Activated naive CD8-positive, alpha-beta T cell (primary cell): ENCODE measurements around the gene CXCL12.

Experiments used
- H3K27ac Mint-ChIP-seq: one replicate; pipeline ENCODE4 v1.8.0; 2021; ENCODE audit warnings: mixed read lengths
- H3K27me3 Mint-ChIP-seq: one replicate; pipeline ENCODE4 v1.8.0; 2021; ENCODE audit warnings: mixed read lengths
- H3K36me3 Mint-ChIP-seq: one replicate; pipeline ENCODE4 v1.8.0; 2021; ENCODE audit warnings: mixed read lengths
- H3K4me1 Mint-ChIP-seq: one replicate; pipeline ENCODE4 v1.8.0; 2021; ENCODE audit warnings: low read depth, mixed read lengths
- H3K4me3 Mint-ChIP-seq: one replicate; pipeline ENCODE4 v1.8.0; 2021; ENCODE audit warnings: mild to moderate bottlenecking, mixed read lengths
- H3K9me3 Mint-ChIP-seq: one replicate; pipeline ENCODE4 v1.8.0; 2021; ENCODE audit warnings: low read depth, mixed read lengths

CXCL12 gene

DNA sequence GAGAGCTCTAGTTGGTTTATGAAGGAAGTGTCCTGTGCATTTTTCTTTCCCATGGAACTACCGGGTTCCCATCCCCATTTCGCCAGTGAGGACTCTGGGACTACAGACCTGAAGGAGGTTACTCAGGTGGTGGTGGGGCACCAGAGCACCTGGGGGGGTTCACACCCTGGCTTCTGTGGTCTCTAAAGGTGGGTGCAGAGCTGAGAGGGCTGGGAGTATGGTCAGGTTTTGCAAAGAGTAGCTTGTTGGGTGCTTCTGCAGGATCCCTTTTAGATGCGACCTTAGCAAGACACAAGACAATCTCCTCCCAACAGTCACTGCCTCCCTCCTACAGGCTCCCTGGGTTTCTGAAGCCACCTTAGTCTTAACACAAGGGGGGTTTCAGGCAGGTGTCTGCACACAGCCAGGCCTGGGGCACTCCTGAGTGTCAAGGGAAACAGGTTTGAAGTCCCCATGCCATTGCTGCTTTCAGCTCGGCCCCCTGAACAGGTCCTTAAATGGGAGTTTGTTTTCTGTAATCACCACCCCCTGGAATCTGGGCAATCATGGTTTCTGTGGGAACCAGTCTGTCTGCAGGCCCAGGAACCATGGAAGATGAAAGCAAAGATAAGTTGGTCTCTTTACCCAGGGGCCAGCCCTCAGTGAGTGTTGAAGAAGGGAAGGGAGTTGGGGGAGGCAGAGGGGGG is 9.9 kb upstream of the CXCL12 start:
- H3K27ac Mint-ChIP-seq: no peak overlapping the region
- H3K27me3 Mint-ChIP-seq: peaks cover 18% of the 10 kb centered on the region
- no peaks in the 10 kb centered on the region for H3K36me3 Mint-ChIP-seq
- H3K4me1 Mint-ChIP-seq: no peaks in the 10 kb centered on the region
- no peak overlapping the region for H3K4me3 Mint-ChIP-seq
- H3K9me3 Mint-ChIP-seq: no peaks in the 10 kb centered on the region

- Mint-ChIP-seq H3K36me3 (no peaks in the 10 kb centered on the region), H3K4me1 (no peaks in the 10 kb centered on the region), H3K9me3 (no peaks in the 10 kb centered on the region)
Measured at GRCh38 chr10:44393834-44394547, 9.1 kb upstream of the CXCL12 start.

DNA sequence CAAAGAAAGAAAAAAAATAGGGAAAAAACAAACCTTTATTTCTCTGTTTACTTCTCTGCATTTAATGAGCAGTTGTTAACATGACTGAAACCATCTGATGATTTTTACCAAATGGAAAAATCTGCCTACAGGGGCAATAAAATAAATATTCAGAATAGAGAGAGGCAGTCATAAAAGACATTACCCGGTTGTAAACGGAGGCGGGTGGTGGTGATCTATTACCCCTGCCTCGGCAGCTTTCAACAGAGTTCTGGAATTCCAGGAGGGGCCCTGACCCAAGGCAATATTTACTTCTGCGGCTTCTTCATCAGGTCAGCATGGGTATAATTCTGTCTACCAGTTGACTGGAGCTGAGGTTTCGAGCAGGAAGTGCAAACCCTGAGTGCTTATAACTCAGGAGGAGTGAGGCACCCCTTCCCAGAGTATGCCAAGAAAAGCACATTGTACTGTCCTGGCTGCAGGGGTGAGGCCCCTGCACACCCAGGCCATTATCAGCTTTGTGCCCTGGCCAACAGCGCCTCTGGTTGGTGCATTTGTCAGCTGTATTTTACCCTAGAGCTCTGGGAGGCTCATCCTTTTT is 8.2 kb upstream of the CXCL12 start:
- Mint-ChIP-seq H3K27ac (no peak overlapping the region), H3K4me1 (no peaks in the 10 kb centered on the region), H3K27me3 (peaks cover 18% of the 10 kb centered on the region), H3K4me3 (no peak overlapping the region), H3K9me3 (no peaks in the 10 kb centered on the region), H3K36me3 (no peaks in the 10 kb centered on the region)

More at GRCh38 chr10:44393834-44394547, 9.1 kb upstream of the CXCL12 start:
- peaks cover 18% of the 10 kb centered on the region for H3K27me3 Mint-ChIP-seq
- H3K4me3 Mint-ChIP-seq: no peak overlapping the region
- H3K27ac Mint-ChIP-seq: no peak overlapping the region

DNA sequence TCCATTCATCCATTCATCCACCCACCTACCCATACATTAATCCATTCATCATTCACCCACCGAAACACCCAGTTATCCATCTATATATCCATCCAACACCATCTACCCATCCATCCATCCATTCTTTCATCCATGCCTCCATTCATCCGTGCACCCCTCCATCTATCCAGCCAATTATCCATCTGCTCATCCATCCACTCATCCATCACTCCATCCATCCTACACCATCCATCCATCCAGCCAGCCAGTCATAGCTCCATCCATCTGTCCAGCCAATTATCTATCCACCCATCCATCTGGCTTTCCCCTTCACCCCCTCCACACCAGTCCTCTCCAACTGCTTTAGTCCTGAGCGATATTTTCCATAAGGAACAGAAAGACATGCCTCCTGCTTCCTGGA is 7.5 kb upstream of the CXCL12 start:
- H3K9me3 Mint-ChIP-seq: no peaks in the 10 kb centered on the region
- no peak overlapping the region for H3K4me3 Mint-ChIP-seq
- H3K4me1 Mint-ChIP-seq: no peaks in the 10 kb centered on the region
- H3K27ac Mint-ChIP-seq: no peak overlapping the region
- H3K27me3 Mint-ChIP-seq: peaks cover 18% of the 10 kb centered on the region
- H3K36me3 Mint-ChIP-seq: no peaks in the 10 kb centered on the region

DNA sequence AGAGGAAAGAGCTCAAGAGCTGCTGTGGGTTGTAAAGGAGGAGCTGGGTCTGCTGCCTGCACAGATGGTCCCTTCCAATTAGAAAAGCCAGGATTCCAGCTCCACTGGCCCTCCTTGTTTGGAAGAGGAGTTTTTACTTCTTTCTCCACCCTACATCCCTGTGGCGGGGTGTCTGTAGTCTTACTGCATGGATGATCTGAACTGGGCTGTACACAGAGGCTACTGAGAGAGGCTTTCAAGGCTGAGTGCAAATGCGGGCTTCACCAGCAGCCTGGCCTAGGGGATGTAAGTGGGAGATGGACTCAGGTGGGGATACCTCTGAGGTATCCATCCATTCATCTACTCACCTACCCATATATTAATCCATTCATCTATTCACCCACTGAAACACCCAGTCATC is 7.1 kb upstream of the CXCL12 start:
- no peak overlapping the region for H3K4me3 Mint-ChIP-seq
- no peaks in the 10 kb centered on the region for H3K36me3 Mint-ChIP-seq
- no peak overlapping the region for H3K27ac Mint-ChIP-seq
- H3K9me3 Mint-ChIP-seq: no peaks in the 10 kb centered on the region
- H3K4me1 Mint-ChIP-seq: peaks cover 1% of the 10 kb centered on the region
- peaks cover 20% of the 10 kb centered on the region for H3K27me3 Mint-ChIP-seq

DNA sequence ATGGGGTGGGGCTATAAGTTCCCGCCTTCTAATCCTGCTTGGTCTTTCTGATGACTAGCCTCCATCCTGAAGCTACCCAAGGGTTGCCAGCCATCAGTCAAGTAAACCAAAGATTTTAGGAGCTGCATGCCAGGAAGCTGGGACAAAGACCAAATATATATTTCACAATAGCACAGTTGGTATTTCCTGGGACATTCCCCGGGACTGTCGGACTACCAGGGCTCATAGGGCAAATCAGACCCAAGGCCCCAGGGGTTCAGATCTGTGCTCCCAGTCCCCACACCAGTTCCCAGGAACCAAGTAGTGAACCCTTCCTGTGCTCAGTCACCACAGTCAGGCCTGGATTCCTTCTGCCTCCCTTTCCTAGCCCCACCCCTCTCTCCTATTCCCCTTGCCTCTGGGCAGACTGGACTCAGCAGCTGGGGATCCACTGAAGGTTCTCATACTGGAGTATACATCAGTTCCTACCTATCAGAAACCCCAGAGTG is 5.7 kb upstream of the CXCL12 start:
- Mint-ChIP-seq H3K27ac (no peak overlapping the region), H3K36me3 (no peaks in the 10 kb centered on the region), H3K9me3 (no peaks in the 10 kb centered on the region), H3K27me3 (peaks cover 20% of the 10 kb centered on the region), H3K4me3 (no peak overlapping the region), H3K4me1 (peaks cover 6% of the 10 kb centered on the region)

GRCh38 chr10:44389556-44389955 is 4.7 kb upstream of the CXCL12 start:
- H3K27me3 Mint-ChIP-seq: peaks cover 18% of the 10 kb centered on the region
- H3K27ac Mint-ChIP-seq: no peak overlapping the region
- peaks cover 6% of the 10 kb centered on the region for H3K4me1 Mint-ChIP-seq
- no peak overlapping the region for H3K4me3 Mint-ChIP-seq
- H3K9me3 Mint-ChIP-seq: no peaks in the 10 kb centered on the region
- no peaks in the 10 kb centered on the region for H3K36me3 Mint-ChIP-seq

DNA sequence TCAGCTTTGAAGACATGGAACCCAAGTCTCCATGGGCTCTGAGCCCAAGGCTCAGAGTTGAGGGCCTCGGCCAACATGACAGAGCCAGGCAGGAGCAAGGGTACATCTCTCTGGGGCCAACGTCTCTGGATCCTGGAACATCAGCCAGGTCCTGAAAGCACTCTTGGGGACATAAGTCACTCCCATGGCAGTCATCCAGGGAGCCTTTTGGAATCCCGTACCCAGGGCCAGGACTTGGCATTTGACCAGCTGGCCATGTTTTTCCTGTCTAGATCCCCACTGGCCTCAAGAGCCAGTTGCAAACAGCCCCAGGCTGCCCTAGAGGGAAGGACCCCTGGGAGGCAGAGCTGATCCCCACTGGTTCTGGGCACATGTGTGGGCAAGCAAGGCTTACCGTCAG is 4.3 kb upstream of the CXCL12 start:
- Mint-ChIP-seq H3K4me1 (peaks cover 6% of the 10 kb centered on the region), H3K36me3 (no peaks in the 10 kb centered on the region), H3K9me3 (no peaks in the 10 kb centered on the region), H3K27me3 (peaks cover 18% of the 10 kb centered on the region), H3K4me3 (no peak overlapping the region), H3K27ac (no peak overlapping the region)

DNA sequence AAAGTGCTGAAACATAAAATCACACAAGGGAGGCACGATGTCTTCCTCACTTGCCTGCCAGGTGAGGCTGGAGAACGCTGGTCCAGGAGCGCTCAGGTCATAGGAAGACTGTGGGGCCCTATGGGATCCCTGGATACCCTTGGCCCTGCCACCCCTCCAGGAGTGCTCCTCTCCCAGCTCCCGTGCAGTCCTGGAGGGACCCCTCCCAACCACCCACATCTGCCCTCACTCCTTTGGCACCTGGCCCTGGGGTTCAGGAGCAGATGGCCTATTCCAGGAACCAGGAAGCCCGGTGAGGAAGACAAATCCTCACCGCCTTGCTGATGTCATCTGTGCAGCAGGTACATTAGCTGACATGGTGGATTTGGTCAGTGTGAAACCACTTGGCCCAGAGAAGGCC is 3.7 kb upstream of the CXCL12 start:
- H3K4me1 Mint-ChIP-seq: peaks cover 6% of the 10 kb centered on the region
- H3K27me3 Mint-ChIP-seq: peaks cover 16% of the 10 kb centered on the region
- no peak overlapping the region for H3K27ac Mint-ChIP-seq
- no peaks in the 10 kb centered on the region for H3K36me3 Mint-ChIP-seq
- H3K4me3 Mint-ChIP-seq: no peak overlapping the region
- H3K9me3 Mint-ChIP-seq: no peaks in the 10 kb centered on the region

- no peaks in the 10 kb centered on the region for H3K36me3 Mint-ChIP-seq
- H3K27ac Mint-ChIP-seq: no peak overlapping the region
- peaks cover 6% of the 10 kb centered on the region for H3K4me1 Mint-ChIP-seq
- H3K9me3 Mint-ChIP-seq: no peaks in the 10 kb centered on the region
- peaks cover 19% of the 10 kb centered on the region for H3K27me3 Mint-ChIP-seq
- H3K4me3 Mint-ChIP-seq: no peak overlapping the region
Measured at GRCh38 chr10:44387853-44388251, 3.0 kb upstream of the CXCL12 start.

- Mint-ChIP-seq H3K9me3 (no peaks in the 10 kb centered on the region), H3K36me3 (no peaks in the 10 kb centered on the region), H3K4me3 (peak overlapping the region; percentile 46), H3K27me3 (peaks cover 13% of the 10 kb centered on the region), H3K4me1 (peaks cover 6% of the 10 kb centered on the region), H3K27ac (no peak overlapping the region)
Measured at GRCh38 chr10:44386546-44387052, 1.7 kb upstream of the CXCL12 start.

DNA sequence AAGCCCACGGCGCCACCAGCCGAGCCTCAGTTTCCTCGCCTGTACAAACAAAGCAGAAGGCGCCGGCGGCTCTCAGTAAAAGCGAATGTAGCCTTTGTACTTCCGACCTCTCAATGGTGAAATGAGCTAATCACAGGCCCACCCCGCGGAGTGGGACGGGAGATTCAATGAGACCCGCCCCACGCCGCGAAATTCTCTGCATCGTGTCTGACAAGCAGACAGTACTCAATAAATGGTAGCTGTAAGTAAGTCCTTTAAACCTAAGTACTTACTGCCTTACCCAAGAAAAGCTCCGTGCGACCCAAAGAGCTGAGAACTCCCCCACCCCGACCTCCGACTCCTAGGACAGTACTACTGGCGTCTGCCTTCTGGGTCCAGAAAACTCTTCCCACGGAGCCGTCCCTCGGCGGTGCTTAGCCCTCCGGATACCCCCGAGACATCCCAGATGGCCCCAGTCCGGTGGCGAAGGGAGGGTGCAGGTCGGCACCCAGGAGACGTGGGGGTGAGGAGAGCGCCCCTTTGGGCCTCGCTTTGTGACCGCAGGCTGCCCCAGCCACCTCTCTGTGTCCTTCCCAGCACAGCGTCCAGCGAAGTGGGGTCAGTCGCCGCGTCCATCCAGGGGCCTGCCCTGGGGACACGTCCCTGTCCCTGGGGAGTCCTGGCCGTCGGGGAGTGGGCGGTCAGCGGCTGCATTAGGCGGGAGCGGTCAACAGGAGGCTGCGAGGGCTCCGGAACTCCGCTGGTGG is 972 bp upstream of the CXCL12 start:
- peaks cover 11% of the 10 kb centered on the region for H3K27me3 Mint-ChIP-seq
- peaks cover 6% of the 10 kb centered on the region for H3K4me1 Mint-ChIP-seq
- no peaks in the 10 kb centered on the region for H3K36me3 Mint-ChIP-seq
- H3K4me3 Mint-ChIP-seq: peak overlapping the region; percentile 68
- no peak overlapping the region for H3K27ac Mint-ChIP-seq
- no peaks in the 10 kb centered on the region for H3K9me3 Mint-ChIP-seq

- Mint-ChIP-seq H3K27me3 (peaks cover 11% of the 10 kb centered on the region), H3K4me1 (peaks cover 6% of the 10 kb centered on the region), H3K9me3 (no peaks in the 10 kb centered on the region), H3K27ac (no peak overlapping the region), H3K4me3 (no peak overlapping the region), H3K36me3 (no peaks in the 10 kb centered on the region)
Measured at GRCh38 chr10:44384601-44385025, 284 bp downstream of the CXCL12 start.

DNA sequence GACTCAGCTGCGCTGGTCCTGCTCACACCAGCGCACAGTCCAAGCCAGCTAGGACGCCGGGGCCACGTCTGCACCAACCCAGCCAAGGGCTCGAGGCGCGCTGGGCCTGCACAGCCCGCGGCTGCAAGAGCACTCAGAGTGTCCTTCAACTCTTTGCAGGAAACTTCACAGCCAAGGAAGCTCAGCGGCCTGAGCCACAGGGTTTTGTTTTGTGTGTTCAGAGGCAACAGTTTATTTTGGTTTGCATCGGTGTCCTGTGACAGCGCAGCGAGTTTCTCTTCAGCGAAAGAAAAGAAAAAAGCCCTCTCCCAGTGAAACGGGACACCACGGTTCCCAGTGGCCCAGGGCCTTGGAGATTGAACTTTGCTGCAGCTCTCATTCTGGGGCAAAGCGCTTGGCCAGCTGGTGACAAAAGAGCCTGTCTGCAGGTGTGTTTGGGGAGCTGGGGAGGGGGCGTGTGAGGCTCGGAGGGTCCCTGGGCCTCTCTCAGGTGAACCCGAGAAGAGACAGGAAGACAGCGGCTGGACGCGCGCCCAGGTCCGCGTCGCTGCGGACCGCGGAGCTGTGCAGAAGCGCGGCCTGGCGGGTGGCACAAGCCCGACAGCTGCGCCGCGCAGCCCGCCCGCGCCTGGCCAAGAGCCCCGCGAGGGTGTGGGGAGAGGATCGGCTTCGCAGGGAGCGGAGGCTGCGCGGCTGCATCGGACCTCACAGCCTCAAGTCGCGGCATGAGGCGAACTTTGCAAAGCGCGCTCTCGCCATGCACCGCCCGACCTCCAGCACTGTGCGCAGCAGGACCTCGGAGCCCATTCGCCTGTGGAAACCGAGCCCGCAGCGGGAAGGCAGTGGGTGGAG is 922 bp downstream of the CXCL12 start:
- peak overlapping the region; percentile 32 for H3K4me3 Mint-ChIP-seq
- peaks cover 6% of the 10 kb centered on the region for H3K4me1 Mint-ChIP-seq

More for the DNA sequence above, 922 bp downstream of the CXCL12 start:
- no peaks in the 10 kb centered on the region for H3K9me3 Mint-ChIP-seq
- H3K36me3 Mint-ChIP-seq: no peaks in the 10 kb centered on the region
- H3K27ac Mint-ChIP-seq: no peak overlapping the region
- peaks cover 11% of the 10 kb centered on the region for H3K27me3 Mint-ChIP-seq
